ENCODE measurements around the gene EFNB2.

Gene EFNB2

GRCh38 chr13:106550570-106551135 is 15.2 kb upstream of the EFNB2 start:
- no peak for DNase-seq

DNA sequence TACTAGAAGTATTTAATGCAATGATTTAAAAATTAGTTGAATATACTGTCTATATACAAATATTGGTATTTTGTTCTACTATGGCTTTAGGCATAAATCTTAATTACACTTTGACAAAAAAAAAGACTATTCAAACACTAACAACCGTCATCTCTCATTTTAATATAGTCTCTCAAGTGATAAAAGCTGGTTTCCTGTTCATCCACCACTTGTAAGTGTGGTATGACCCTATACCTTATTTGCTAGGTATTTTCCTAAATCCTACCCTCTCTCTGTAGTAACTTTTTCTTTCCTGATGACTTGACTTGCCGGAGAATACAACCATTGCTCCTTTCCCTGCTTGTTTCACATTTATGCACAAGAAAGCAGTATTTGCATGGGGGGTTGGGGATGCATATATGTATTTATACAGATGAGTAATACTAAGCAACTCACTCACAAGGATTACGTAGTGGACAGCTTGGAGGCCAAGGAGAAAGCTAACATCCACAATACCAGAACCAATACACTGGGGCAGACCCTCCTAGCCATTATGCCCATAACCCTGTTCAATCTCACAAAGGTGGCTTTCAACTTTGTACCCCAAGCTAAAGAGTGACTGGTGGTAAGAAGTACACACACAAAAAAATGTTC is 12.7 kb upstream of the EFNB2 start:
- no peak for DNase-seq

DNA sequence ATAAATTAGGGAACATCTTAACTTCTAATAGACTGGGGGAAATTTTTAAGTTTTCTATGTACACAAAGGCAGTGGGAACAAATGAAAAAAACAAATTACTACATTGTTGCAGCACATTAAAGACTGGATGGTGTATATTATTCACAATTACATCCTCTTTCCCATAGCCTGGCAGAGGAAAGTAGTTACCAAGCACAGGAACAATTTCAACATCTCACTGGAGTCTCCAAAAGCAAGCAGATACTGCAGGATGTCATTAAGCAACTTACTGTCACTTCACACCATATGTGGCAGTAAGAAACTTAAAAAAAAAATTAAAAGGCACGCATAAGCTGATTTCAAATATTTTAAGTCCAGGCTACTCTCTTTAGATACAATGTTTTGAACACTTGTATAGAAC is 6.4 kb upstream of the EFNB2 start:
- no peak for DNase-seq

- no peak for DNase-seq
Observed at GRCh38 chr13:106540613-106541012, 5.2 kb upstream of the EFNB2 start.

- no peak for DNase-seq
Observed at GRCh38 chr13:106537521-106537920, 2.1 kb upstream of the EFNB2 start.

GRCh38 chr13:106536244-106537034 is 977 bp upstream of the EFNB2 start:
- peak; percentile 76 for DNase-seq

- no peak for DNase-seq
Observed at GRCh38 chr13:106534639-106535551, 567 bp downstream of the EFNB2 start.

DNA sequence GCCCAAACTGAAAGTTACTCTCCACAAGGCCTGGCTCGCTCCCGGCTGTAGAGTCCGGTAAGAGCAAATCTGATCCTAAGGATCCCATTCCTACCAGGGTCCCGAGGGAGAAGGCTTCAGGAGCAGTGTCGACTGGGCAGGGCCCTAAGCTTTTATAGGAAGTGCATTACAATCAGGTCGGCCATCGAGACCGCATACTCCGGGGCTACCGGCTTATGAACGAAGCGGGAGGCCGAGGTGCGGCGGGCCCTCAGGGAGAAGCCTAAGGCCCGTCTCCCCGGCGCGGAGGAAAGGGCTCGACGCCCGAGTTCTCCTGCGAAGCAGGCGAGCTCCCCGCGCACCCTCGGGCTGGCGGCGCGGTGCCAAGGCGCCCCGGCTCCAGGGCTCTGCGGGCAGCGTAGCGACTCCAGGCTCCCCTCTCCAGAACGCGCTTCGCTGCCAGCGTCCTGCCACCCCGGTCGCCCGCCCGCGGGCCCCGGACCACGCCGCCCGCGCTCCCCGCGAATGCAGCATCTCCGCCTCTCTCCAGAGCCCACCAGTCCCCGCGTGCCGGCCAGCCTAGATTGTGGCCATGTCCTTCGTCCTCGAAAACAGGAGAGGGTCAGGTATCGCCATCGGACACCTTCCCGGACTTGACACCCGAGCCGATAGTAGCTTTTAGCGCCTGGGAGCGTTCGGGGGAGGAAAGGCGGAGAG is 1.4 kb downstream of the EFNB2 start:
- DNase-seq: peak; percentile 11

GRCh38 chr13:106533101-106533942 is 2.1 kb downstream of the EFNB2 start:
- DNase-seq: no peak

DNA sequence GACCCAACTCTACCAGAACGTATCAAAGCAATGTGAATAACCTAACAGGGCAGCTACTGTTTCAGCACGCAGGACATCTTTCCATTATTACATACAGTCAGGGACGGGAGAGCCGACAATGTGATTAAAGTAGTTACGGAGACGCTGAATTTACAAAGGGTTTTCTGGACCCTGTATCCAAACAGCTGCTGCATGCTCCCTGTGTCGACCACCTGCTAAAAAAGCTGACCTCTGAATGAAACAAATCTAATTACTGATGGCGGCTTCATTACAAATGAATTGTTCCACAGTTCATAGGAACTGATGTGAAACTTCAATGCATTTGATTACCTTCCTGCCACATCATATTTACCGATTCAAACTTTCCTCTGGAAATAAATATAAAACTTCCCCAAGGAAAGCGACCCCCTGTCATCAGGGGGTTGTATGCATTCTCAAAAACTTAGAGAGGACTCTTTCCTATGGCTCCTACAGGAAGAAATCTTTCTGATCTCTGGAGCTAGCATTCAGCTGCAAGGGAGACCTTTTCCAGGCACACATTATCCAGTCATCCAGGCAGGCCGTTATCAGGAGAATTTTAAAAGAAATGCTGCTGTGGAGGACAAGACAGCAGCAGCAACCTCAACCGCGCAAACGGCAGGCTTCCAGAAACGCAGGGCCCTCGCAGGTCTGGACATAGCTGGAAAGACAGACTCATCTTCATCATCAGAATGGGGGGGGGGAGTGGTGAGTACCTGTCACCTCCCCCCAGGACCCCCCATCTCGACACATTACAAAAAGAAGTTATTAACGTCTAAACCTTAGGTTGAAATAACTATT is 3.1 kb downstream of the EFNB2 start:
- no peak for DNase-seq

GRCh38 chr13:106530980-106531481 is 4.4 kb downstream of the EFNB2 start:
- DNase-seq: no peak

- no peak for DNase-seq
Observed at GRCh38 chr13:106530171-106530851, 5.2 kb downstream of the EFNB2 start.

DNA sequence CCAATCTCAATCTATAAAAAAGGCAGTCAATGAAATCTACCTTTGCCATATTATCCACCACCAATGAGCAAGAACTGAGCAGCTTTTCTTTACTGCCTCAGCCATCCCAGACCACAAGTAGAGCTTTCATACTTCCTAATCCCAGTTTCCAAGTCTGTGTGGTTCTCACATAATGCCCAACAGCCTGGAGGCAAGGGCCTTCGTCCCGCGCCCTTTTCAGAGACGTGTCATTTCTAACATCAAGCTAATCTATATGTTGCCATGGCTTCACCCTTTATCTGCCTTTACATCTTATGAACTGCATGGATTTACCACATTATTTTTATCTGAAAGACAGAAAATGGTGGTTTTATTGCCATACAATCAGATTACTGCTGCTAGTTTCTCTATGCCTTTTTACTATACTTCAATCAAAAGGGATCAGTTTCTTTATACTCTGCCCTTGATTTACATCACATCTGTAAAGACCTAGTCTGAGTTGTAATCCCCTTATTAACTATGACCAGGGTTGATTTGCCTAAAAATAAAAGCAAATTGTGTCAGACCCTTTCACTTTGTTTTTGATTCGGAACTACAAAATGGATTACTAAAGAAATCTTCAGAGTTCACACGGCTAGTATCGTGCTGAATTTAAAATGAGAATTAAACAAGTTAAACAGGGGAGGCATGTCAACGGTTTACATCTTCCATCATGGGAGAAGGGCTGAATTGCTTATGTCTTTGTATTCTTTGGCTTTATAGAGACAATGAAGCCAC is 5.9 kb downstream of the EFNB2 start:
- DNase-seq: no peak

DNA sequence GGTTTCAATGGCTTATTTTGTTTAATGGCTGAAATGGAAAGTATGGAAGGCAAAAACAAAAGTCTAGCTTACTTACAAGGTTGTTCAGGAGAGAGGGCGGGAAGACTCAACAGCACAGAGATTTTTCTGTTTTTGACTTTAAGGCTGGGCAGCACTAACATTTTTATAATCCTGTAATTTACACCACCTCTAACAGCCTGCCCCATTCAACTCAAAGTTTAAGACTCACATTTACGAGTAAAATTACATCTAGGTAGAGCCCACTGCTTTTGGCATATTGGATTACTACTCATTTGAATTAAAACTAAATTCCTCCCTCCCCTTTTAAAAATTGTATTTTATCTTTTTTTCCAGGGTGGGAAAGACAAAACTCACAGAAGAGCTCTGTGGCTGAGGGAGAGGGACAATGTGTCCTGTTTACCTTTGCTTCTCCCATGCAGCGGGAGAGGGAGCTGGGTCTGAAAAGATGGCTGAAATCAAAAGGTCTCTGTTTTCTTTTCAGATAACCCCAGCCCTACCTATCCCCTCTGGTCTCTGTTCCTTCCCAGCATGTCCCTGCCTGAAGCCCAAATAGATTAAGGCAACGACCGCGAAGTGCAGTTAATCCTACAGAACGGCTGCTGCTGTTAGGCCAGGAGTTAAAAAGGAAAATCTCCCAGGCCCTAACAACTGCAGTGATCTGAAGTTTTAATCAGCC is 6.6 kb downstream of the EFNB2 start:
- no peak for DNase-seq

DNA sequence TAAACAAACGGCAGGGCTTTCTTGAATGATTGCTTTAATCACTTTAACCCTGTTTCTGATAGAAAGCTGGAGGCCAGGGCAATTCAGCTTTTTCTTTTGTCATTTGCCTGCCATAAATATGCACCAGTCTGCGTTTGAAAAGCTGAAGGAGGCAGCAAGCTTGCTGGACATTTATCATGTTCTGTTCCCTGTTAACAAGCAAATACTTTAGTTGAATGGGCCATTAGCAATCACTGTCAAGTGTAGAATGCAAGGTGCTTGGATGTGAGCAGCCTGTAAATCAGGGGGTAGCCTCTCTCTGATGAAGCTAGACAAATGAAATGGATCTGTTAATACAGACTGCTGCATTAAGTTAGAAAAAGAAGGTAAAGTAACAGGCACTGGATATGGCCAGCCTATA is 7.6 kb downstream of the EFNB2 start:
- no peak for DNase-seq

- DNase-seq: no peak
Observed at GRCh38 chr13:106527445-106527801, 8.0 kb downstream of the EFNB2 start.

- no peak for DNase-seq
Observed at GRCh38 chr13:106526738-106527444, 8.6 kb downstream of the EFNB2 start.

DNA sequence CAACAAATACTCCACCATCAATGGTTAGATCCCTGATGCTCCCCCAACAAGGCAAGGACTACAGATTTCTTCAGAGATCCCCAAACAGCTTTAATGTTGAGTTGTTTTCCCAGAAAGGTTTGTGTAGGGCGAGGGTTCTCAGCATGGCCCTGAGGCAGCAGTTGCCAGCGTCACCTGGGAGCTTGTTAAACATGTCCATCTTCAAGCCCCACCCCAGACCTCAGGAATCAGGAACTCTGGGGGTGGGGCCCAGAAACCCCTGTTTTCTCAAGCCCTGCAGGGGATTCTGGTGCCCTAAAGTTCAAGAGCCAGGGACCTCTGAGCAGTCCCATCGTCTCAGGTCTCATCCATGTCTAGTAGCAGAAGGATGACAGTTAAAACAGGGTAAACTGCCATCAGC is 9.6 kb downstream of the EFNB2 start:
- DNase-seq: no peak
